OCI-LY3 (cell line): ENCODE results near the gene EPC1.
"Not testable (repeated sequence)": the region's sequence is repeated elsewhere in the genome, so short reads cannot be mapped to it uniquely, and the experiment has no call there.

Experiments used
- H2AFZ ChIP-seq: fragments of 200-600, 300-600 bp; shearing (Covaris generic); 2 replicates; pipeline ENCODE4 v1.6.0; 2014; ENCODE audit warnings: antibody characterized with exemption, low read depth, low read length
- H3K27ac ChIP-seq: fragments of 200-600, 300-600 bp; sonication (generic); 2 replicates; pipeline ENCODE4 v1.5.1; 2014; ENCODE audit warnings: mild to moderate bottlenecking, low read length, moderate library complexity, mixed read lengths
- H3K27me3 ChIP-seq: fragments of 200-600, 300-600 bp; sonication (generic); 2 replicates; pipeline ENCODE4 v1.6.1; 2014; ENCODE audit warnings: low read depth, low read length, mixed read lengths
- H3K36me3 ChIP-seq: fragments of 200-600, 300-600 bp; sonication (generic); replicated peaks from 2 replicates; pipeline ENCODE3; 2014; ENCODE audit warnings: low read depth, low read length, mixed read lengths
- H3K4me1 ChIP-seq: fragments of 300-600, 200-600 bp; sonication (generic); 2 replicates; pipeline ENCODE4 v1.6.1; 2014; ENCODE audit warnings: low read length, mixed read lengths
- H3K4me2 ChIP-seq: fragments of 200-600, 300-600 bp; sonication (generic); 2 replicates; pipeline ENCODE4 v1.6.1; 2014; ENCODE audit warnings: low read length, mixed read lengths
- H3K4me3 ChIP-seq: fragments of 300-600, 200-600 bp; sonication (generic); 2 replicates; pipeline ENCODE4 v1.5.1; 2014; ENCODE audit warnings: antibody characterized with exemption, mild to moderate bottlenecking, low read length, moderate library complexity
- H3K79me2 ChIP-seq: fragments of 300-600, 200-600 bp; shearing (Covaris generic); 2 replicates; pipeline ENCODE4 v1.6.1; 2014; ENCODE audit warnings: mild to moderate bottlenecking, low read length, mixed read lengths
- H3K9ac ChIP-seq: fragments of 300-600, 200-600 bp; shearing (Covaris generic); 2 replicates; pipeline ENCODE4 v1.6.0; 2014; ENCODE audit warnings: mild to moderate bottlenecking, low read length, moderate library complexity
- H3K9me3 ChIP-seq: fragments of 200-600, 300-600 bp; shearing (Covaris generic); 2 replicates; pipeline ENCODE4 v1.6.1; 2014; ENCODE audit warnings: low read length, mixed read lengths; ENCODE audit not compliant: insufficient read depth
- H4K20me1 ChIP-seq: fragments of 200-600, 300-600 bp; sonication (generic); 2 replicates; pipeline ENCODE4 v1.6.1; 2016; ENCODE audit warnings: low read length, mixed read lengths; ENCODE audit not compliant: insufficient read depth
- CTCF ChIP-seq: fragments of 200-600, 300-600 bp; sonication (generic); IDR thresholded peaks from 2 replicates; pipeline ENCODE4 v1.5.1; 2014; ENCODE audit warnings: antibody characterized with exemption, low read length, low read depth
- EZH2phosphoT487 ChIP-seq: fragments of 200-600 bp; shearing (Covaris generic); IDR thresholded peaks from 2 replicates; pipeline ENCODE4 v1.6.1; 2018; ENCODE audit warnings: antibody characterized with exemption, mixed run types, low read depth

EPC1 gene

GRCh38 chr10:32234471-32234870 is 112.5 kb downstream of the EPC1 start:
- Histone ChIP-seq H3K27ac (no peak overlapping the region), H2AFZ (no peak overlapping the region), H3K9ac (no peak overlapping the region), H3K27me3 (no peaks in the 10 kb centered on the region), H3K36me3 (no peaks in the 10 kb centered on the region), H3K9me3 (no peaks in the 10 kb centered on the region), H4K20me1 (no peaks in the 10 kb centered on the region), H3K4me1 (no peaks in the 10 kb centered on the region), H3K4me3 (no peak overlapping the region), H3K79me2 (no peaks in the 10 kb centered on the region), H3K4me2 (no peak overlapping the region)
- TF ChIP-seq EZH2phosphoT487 (no peak), CTCF (no peak)

DNA sequence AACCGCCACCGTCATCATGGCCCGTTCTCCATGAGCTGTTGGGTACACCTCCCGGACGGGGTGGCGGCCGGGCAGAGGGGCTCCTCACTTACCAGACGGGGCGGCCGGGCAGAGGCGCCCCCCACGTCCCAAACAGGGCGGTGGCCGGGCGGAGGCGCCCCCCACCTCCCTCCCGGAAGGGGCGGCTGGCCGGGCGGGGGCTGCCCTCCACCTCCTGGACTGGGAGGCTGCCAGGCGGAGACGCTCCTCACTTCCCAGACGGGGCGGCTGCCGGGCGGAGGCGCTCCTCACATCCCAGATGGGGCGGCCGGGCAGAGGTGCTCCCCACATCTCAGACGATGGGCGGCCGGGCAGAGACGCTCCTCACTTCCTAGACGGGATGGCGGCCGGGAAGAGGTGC is 113.6 kb downstream of the EPC1 start:
- not testable (repeated sequence) for H3K4me3 ChIP-seq, H4K20me1 ChIP-seq, H3K27ac ChIP-seq, H3K9ac ChIP-seq, H3K79me2 ChIP-seq, H3K27me3 ChIP-seq, H3K36me3 ChIP-seq, H3K4me1 ChIP-seq, H3K9me3 ChIP-seq, H2AFZ ChIP-seq, H3K4me2 ChIP-seq

GRCh38 chr10:32232378-32232777 is 114.6 kb downstream of the EPC1 start:
- Histone ChIP-seq H3K9ac (no peak overlapping the region), H4K20me1 (no peaks in the 10 kb centered on the region), H3K4me1 (no peaks in the 10 kb centered on the region), H3K36me3 (no peaks in the 10 kb centered on the region), H2AFZ (no peak overlapping the region), H3K27me3 (no peaks in the 10 kb centered on the region), H3K4me2 (no peak overlapping the region), H3K4me3 (no peak overlapping the region), H3K9me3 (no peaks in the 10 kb centered on the region), H3K27ac (no peak overlapping the region), H3K79me2 (no peaks in the 10 kb centered on the region)
- no peak for TF ChIP-seq CTCF
- no peak for TF ChIP-seq EZH2phosphoT487

GRCh38 chr10:32229788-32230187 is 117.2 kb downstream of the EPC1 start:
- H3K9ac ChIP-seq, H3K36me3 ChIP-seq, H3K4me3 ChIP-seq, H2AFZ ChIP-seq, H3K27ac ChIP-seq, H3K9me3 ChIP-seq, H3K79me2 ChIP-seq, H3K4me1 ChIP-seq, H3K4me2 ChIP-seq, H4K20me1 ChIP-seq, H3K27me3 ChIP-seq: not testable (repeated sequence)

DNA sequence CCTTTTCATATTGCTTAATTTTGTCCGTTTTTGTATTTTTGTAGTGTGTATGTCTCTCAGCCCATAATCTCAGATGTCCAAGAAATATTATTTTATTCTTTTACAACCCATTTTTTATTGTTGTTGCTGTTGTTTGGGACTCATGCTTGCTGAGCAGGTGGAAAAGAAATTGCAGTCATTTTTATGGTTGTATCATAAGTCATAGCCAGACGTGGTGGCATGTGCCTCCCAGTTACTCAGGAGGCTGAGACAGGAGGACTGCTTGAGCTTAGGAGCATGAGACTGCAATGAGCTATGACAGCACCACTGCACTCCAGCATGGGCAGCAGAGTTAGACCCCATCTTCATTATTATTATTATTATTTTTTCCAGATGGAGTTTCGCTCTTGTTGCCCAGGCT is 117.8 kb downstream of the EPC1 start:
- TF ChIP-seq EZH2phosphoT487 (no peak), CTCF (no peak)
- Histone ChIP-seq H3K4me1 (no peaks in the 10 kb centered on the region), H3K36me3 (no peaks in the 10 kb centered on the region), H3K79me2 (no peaks in the 10 kb centered on the region), H3K4me2 (no peak overlapping the region), H3K4me3 (no peak overlapping the region), H3K27me3 (no peaks in the 10 kb centered on the region), H3K9me3 (no peaks in the 10 kb centered on the region), H3K27ac (no peak overlapping the region), H3K9ac (no peak overlapping the region), H2AFZ (no peak overlapping the region), H4K20me1 (no peaks in the 10 kb centered on the region)
